ENCODE results near the gene YPEL2. TPM values are rescaled to one million over a fixed set of nuclear protein-coding genes. Genes with fewer than 3 reads are reported as not detected.

Gene YPEL2
- total and polyA plus RNA-seq, 2 of the 13 experiments (the other 11 are each of a cell fraction or from before 2014, with no cell fraction given) = 8.5 to 21.1 TPM

DNA sequence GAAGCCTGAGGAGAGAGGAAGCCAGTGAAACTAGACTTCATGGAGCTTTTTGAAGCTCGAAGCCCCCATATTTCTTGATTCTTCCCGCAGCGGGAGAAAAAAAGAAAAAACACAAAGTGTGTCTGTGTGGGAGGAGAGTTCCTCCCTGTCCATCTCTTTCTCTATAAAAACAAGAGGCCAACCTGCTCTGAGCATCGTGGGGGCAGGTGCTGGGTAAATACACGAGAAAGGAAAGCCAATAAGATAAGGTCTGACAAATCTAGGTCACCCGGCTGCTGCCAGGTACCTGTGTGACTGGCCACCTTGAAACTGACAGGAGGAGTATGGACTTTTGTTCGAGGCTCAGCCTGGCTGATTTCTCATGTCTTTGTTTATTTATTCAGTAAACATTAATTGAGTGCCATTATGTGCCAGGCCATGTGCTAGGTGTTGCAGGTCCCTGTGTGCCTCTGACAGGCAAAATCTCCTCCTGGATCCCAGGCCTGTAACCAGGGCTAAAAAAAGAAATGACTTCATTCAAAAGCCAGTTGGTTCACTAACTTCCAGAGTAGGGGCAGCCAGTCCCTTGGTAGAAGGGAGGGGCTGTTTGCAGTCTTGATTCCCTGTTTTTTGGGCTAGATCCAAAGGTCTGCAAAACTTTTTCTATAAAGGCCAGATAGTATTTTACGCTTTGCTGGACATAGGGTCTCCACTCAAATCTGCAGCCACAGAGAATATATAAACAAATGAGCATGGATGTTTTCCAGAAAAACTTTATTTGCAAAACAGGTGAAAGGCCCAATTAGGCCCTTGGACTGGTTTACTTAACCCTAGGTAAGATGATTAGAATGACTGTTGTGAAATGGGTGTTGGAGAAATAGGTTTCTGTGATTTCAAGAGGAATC lies 35.6 kb downstream of the YPEL2 start (continued):
- TF ChIP-seq MNT (IDR thresholded peaks at IDR 0.05) = peak; percentile 89
- peak; percentile 50; the same call in 1 of the 2 replicates for TF ChIP-seq ZNF160 (CRISPR knock-in tag; IDR thresholded peaks at IDR 0.05)
- 0 out of 2 replicates have a peak, but pooled peaks have one; percentile 65 for TF ChIP-seq ZNF556 (CRISPR knock-in tag; IDR thresholded peaks at IDR 0.05; ENCODE audit: borderline replicate concordance)
- no peak for TF ChIP-seq ZNF740 (CRISPR knock-in tag; IDR thresholded peaks at IDR 0.05)
- peak; percentile 98 for TF ChIP-seq ZNF7 (CRISPR knock-in tag; IDR thresholded peaks at IDR 0.05)
- TF ChIP-seq, protein P1, sequence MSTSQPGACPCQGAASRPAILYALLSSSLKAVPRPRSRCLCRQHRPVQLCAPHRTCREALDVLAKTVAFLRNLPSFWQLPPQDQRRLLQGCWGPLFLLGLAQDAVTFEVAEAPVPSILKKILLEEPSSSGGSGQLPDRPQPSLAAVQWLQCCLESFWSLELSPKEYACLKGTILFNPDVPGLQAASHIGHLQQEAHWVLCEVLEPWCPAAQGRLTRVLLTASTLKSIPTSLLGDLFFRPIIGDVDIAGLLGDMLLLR (CRISPR knock-in tag; IDR thresholded peaks at IDR 0.05) = 0 out of 2 replicates have a peak, but pooled peaks have one; percentile 2
- TF ChIP-seq THAP11 (CRISPR knock-in tag; IDR thresholded peaks at IDR 0.05) = peak; percentile 64
- peak; percentile 66; the same call in 1 of the 2 replicates for TF ChIP-seq FOXP1 (IDR thresholded peaks at IDR 0.05)
- peak; percentile 96 for TF ChIP-seq FOXP1 (CRISPR knock-in tag; IDR thresholded peaks at IDR 0.05)
- peak; percentile 57; the same call in 1 of the 2 replicates for TF ChIP-seq ZNF230 (CRISPR knock-in tag; IDR thresholded peaks at IDR 0.05)
- TF ChIP-seq NFE2L2 (IDR thresholded peaks at IDR 0.05; ENCODE audit: low read length) = no peak
- TF ChIP-seq ZNF619 (CRISPR knock-in tag; IDR thresholded peaks at IDR 0.05) = 0 out of 2 replicates have a peak, but pooled peaks have one; percentile 13
- TF ChIP-seq CREM (IDR thresholded peaks at IDR 0.05) = peak; percentile 93
- TF ChIP-seq CREM (CRISPR knock-in tag; IDR thresholded peaks at IDR 0.05) = no peak
- peak; percentile 100 for TF ChIP-seq RORA (CRISPR knock-in tag; IDR thresholded peaks at IDR 0.05)
- peak; percentile 100 for TF ChIP-seq GATA4 (IDR thresholded peaks at IDR 0.05; ENCODE audit: borderline replicate concordance, low read depth)
- TF ChIP-seq, protein P2, sequence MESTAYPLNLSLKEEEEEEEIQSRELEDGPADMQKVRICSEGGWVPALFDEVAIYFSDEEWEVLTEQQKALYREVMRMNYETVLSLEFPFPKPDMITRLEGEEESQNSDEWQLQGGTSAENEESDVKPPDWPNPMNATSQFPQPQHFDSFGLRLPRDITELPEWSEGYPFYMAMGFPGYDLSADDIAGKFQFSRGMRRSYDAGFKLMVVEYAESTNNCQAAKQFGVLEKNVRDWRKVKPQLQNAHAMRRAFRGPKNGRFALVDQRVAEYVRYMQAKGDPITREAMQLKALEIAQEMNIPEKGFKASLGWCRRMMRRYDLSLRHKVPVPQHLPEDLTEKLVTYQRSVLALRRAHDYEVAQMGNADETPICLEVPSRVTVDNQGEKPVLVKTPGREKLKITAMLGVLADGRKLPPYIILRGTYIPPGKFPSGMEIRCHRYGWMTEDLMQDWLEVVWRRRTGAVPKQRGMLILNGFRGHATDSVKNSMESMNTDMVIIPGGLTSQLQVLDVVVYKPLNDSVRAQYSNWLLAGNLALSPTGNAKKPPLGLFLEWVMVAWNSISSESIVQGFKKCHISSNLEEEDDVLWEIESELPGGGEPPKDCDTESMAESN (CRISPR knock-in tag; conservative IDR thresholded peaks at IDR 0.05) = peak; percentile 83
- peak; percentile 60; the same call in 1 of the 2 replicates for TF ChIP-seq YEATS2 (CRISPR knock-in tag; IDR thresholded peaks at IDR 0.05; ENCODE audit: borderline replicate concordance)
- peak; percentile 65; the same call in 1 of the 2 replicates for TF ChIP-seq ZNF761 (CRISPR knock-in tag; conservative IDR thresholded peaks at IDR 0.05)
- 0 out of 2 replicates have a peak, but pooled peaks have one; percentile 18 for TF ChIP-seq ZNF235 (CRISPR knock-in tag; IDR thresholded peaks at IDR 0.05; ENCODE audit: borderline replicate concordance)
- TF ChIP-seq ZNF292 (CRISPR knock-in tag; IDR thresholded peaks at IDR 0.05; ENCODE audit: borderline replicate concordance, low read depth) = peak; percentile 98
- no peak for TF ChIP-seq ZFYVE20 (CRISPR knock-in tag; IDR thresholded peaks at IDR 0.05; ENCODE audit: borderline replicate concordance, low read depth)
- TF ChIP-seq XRCC5 (optimal IDR thresholded peaks at IDR 0.05; ENCODE audit: low read length) = peak; percentile 49
- peak; percentile 90; the same call in 1 of the 2 replicates for TF ChIP-seq ZNF703 (CRISPR knock-in tag; IDR thresholded peaks at IDR 0.05; ENCODE audit: borderline replicate concordance)
